ENCODE results near the gene PSMC5.

DNA sequence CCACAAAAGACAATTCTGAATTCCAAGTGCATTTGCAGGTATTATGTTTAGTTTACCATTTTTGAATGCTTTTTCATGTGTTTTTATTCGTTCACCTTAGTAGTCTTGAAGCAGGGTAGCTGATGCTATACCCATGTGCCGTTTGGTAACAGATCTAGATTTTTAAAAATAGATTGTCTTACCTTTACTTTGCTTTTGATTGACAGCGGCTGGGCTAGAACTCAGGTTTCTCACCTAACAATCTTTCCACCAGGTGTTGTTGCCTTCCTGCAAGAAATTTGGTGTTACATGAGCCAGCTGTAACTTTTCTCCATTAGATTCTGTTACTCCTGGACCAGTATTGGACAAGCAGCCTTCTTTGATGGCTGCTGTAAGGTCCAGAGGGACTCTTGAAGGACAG lies 1.7 kb downstream of the PSMC5 start:
- TF ChIP-seq, protein P1, sequence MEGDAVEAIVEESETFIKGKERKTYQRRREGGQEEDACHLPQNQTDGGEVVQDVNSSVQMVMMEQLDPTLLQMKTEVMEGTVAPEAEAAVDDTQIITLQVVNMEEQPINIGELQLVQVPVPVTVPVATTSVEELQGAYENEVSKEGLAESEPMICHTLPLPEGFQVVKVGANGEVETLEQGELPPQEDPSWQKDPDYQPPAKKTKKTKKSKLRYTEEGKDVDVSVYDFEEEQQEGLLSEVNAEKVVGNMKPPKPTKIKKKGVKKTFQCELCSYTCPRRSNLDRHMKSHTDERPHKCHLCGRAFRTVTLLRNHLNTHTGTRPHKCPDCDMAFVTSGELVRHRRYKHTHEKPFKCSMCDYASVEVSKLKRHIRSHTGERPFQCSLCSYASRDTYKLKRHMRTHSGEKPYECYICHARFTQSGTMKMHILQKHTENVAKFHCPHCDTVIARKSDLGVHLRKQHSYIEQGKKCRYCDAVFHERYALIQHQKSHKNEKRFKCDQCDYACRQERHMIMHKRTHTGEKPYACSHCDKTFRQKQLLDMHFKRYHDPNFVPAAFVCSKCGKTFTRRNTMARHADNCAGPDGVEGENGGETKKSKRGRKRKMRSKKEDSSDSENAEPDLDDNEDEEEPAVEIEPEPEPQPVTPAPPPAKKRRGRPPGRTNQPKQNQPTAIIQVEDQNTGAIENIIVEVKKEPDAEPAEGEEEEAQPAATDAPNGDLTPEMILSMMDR (IDR thresholded peaks at IDR 0.05; ENCODE audit: low read length), result no peak
- no peak for TF ChIP-seq EZH2 (IDR thresholded peaks at IDR 0.05; ENCODE audit: borderline replicate concordance, low read length)

All from OCI-LY1 (cell line).